Calu3 (cell line): ENCODE data around the gene UTP14C. TPM values are rescaled to one million over a fixed set of nuclear protein-coding genes. Genes with fewer than 3 reads are reported as not detected.

Experiments used
- BruUV-seq: library from RNA; stranded (reverse); fragments of 400-500 nt; replicated peaks from 2 replicates; lab custom pipeline; 2021; lab: Mats Ljungman, UMichigan
- CTCF ChIA-PET: fragments of 300-600 bp; sonication (Branson Sonifier 250); formaldehyde crosslinking; loops from one replicate; lab custom pipeline; 2022; ENCODE audit warnings: antibody characterized with exemption; lab: Charles Lee
- DNase-seq: peaks from one replicate; pipeline ENCODE4 v3.0.0; 2022
- H3K27ac Mint-ChIP-seq: one replicate; pipeline ENCODE4 v1.8.0; 2022; ENCODE audit warnings: mixed read lengths; ENCODE audit not compliant: unreplicated experiment
- H3K27me3 Mint-ChIP-seq: one replicate; pipeline ENCODE4 v1.8.0; 2022; ENCODE audit warnings: mixed read lengths; ENCODE audit not compliant: unreplicated experiment
- H3K36me3 Mint-ChIP-seq: one replicate; pipeline ENCODE4 v1.8.0; 2022; ENCODE audit warnings: mild to moderate bottlenecking, moderate library complexity, mixed read lengths; ENCODE audit not compliant: insufficient read depth, unreplicated experiment
- H3K4me1 Mint-ChIP-seq: one replicate; pipeline ENCODE4 v1.8.0; 2022; ENCODE audit warnings: mild to moderate bottlenecking, low read depth, mixed read lengths; ENCODE audit not compliant: unreplicated experiment
- H3K4me3 Mint-ChIP-seq: one replicate; pipeline ENCODE4 v1.8.0; 2022; ENCODE audit warnings: mild to moderate bottlenecking, low read depth, moderate library complexity, mixed read lengths; ENCODE audit not compliant: unreplicated experiment
- H3K9me3 Mint-ChIP-seq: one replicate; pipeline ENCODE4 v1.8.0; 2022; ENCODE audit warnings: low read depth, mixed read lengths; ENCODE audit not compliant: unreplicated experiment
- intact Hi-C: fragments of 100-400 bp; cut with micrococcal nuclease; formaldehyde crosslinking; loops from one replicate; pipeline ENCODE4 v1.10.0; 2022; ENCODE audit not compliant: unreplicated experiment
- total RNA-seq: library from RNA; stranded (reverse); gene quantifications from 2 replicates; pipeline ENCODE4 v1.2.3, GENCODE V29; 2022
- TF ChIP-seq, protein P1 (sequence below): fragments of 200-600 bp; IDR thresholded peaks from one replicate; pipeline ENCODE4 v1.8.0; 2022; ENCODE audit warnings: antibody characterized with exemption; ENCODE audit not compliant: unreplicated experiment

Gene UTP14C
- total RNA-seq, 1 experiment from 2014 or later, result 12.4 TPM

GRCh38 chr13:52036037-52036436 lies 11.5 kb downstream of the UTP14C start:
- Mint-ChIP-seq H3K4me3 (no peak overlapping the region), H3K4me1 (no peaks in the 10 kb centered on the region), H3K9me3 (no peaks in the 10 kb centered on the region), H3K27ac (no peak overlapping the region), H3K27me3 (no peaks in the 10 kb centered on the region), H3K36me3 (no peaks in the 10 kb centered on the region)
- intact Hi-C loops, result no loop called here
- TF ChIP-seq, protein P1, sequence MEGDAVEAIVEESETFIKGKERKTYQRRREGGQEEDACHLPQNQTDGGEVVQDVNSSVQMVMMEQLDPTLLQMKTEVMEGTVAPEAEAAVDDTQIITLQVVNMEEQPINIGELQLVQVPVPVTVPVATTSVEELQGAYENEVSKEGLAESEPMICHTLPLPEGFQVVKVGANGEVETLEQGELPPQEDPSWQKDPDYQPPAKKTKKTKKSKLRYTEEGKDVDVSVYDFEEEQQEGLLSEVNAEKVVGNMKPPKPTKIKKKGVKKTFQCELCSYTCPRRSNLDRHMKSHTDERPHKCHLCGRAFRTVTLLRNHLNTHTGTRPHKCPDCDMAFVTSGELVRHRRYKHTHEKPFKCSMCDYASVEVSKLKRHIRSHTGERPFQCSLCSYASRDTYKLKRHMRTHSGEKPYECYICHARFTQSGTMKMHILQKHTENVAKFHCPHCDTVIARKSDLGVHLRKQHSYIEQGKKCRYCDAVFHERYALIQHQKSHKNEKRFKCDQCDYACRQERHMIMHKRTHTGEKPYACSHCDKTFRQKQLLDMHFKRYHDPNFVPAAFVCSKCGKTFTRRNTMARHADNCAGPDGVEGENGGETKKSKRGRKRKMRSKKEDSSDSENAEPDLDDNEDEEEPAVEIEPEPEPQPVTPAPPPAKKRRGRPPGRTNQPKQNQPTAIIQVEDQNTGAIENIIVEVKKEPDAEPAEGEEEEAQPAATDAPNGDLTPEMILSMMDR, result no peak
- CTCF ChIA-PET, result no interaction called here
- DNase-seq, result no peak
- no TSS peak for BruUV-seq

DNA sequence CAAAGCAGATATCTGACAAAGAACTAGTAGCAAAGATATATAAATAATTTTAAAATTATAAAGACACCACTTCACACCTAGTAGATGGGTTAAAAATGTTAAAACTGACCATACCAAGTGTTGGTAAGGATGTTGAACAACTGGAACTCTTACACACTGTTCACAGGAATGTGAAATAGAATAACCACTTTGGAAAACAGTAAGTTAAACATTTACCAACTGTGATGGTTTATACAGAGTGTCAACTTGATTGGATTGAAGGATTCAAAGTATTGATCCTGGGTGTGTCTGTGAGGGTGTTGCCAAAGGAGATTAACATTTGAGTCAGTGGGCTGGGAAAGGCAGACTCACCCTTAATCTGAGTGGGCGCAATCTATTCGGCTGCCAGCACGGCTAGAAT lies 19.2 kb downstream of the UTP14C start:
- TF ChIP-seq, protein P1, result no peak
- H3K27ac Mint-ChIP-seq, result no peak overlapping the region
- no peaks in the 10 kb centered on the region for H3K4me1 Mint-ChIP-seq
- no TSS peak for BruUV-seq
- H3K27me3 Mint-ChIP-seq, result no peaks in the 10 kb centered on the region
- DNase-seq, result no peak
- CTCF ChIA-PET, result no interaction called here
- H3K9me3 Mint-ChIP-seq, result no peaks in the 10 kb centered on the region
- no peak overlapping the region for H3K4me3 Mint-ChIP-seq
- intact Hi-C loops, result no loop called here
- H3K36me3 Mint-ChIP-seq, result no peaks in the 10 kb centered on the region

GRCh38 chr13:52047463-52047862 lies 23.0 kb downstream of the UTP14C start:
- Mint-ChIP-seq H3K36me3 (no peaks in the 10 kb centered on the region), H3K4me1 (no peaks in the 10 kb centered on the region), H3K27me3 (no peaks in the 10 kb centered on the region), H3K4me3 (no peak overlapping the region), H3K9me3 (no peaks in the 10 kb centered on the region), H3K27ac (no peak overlapping the region)
- DNase-seq, result no peak
- intact Hi-C loops, result no loop called here
- BruUV-seq, result no TSS peak
- TF ChIP-seq, protein P1, result no peak
- CTCF ChIA-PET, result no interaction called here

GRCh38 chr13:52048516-52048915 lies 24.0 kb downstream of the UTP14C start:
- BruUV-seq, result no TSS peak
- H3K4me1 Mint-ChIP-seq, result no peaks in the 10 kb centered on the region
- no peaks in the 10 kb centered on the region for H3K27me3 Mint-ChIP-seq
- intact Hi-C loops, result no loop called here
- H3K4me3 Mint-ChIP-seq, result no peak overlapping the region
- H3K36me3 Mint-ChIP-seq, result no peaks in the 10 kb centered on the region
- no peak overlapping the region for H3K27ac Mint-ChIP-seq
- TF ChIP-seq, protein P1, result no peak
- no peak for DNase-seq
- no peaks in the 10 kb centered on the region for H3K9me3 Mint-ChIP-seq
- CTCF ChIA-PET, result no interaction called here
